Measurements from ENCODE around the gene LYRM9.

LYRM9 gene

GRCh38 chr17:27896701-27897100, 3.5 kb upstream of the LYRM9 start:
- no peaks in the 10 kb centered on the region for H3K36me3 ChIP-seq (ENCODE audit: control insufficient read depth, low read length)
- H3K9me2 ChIP-seq (replicated peaks; ENCODE audit: control insufficient read depth, low read length): no peaks in the 10 kb centered on the region
- no peaks in the 10 kb centered on the region for H3K27me3 ChIP-seq (ENCODE audit: control insufficient read depth, low read length)
- peaks cover 29% of the 10 kb centered on the region for H3K4me1 ChIP-seq (ENCODE audit: control insufficient read depth, low read length)
- H3K4me3 ChIP-seq (ENCODE audit: low read length): no peak overlapping the region
- H3K4me2 ChIP-seq (ENCODE audit: low read length): no peak overlapping the region
- no peak for TF ChIP-seq EZH2phosphoT487 (IDR thresholded peaks at IDR 0.05; ENCODE audit: borderline replicate concordance, low read length)
- no peak for TF ChIP-seq CTCF (IDR thresholded peaks at IDR 0.05; ENCODE audit: low read depth, low read length, poor library complexity, severe bottlenecking)
- no peaks in the 10 kb centered on the region for H3F3A ChIP-seq (ENCODE audit: control insufficient read depth, insufficient read depth)
- H3K27ac ChIP-seq (ENCODE audit: low read depth, low read length): no peak overlapping the region
- no peaks in the 10 kb centered on the region for H3K9me3 ChIP-seq (ENCODE audit: control insufficient read depth, insufficient read depth, low read length)
- H4K20me1 ChIP-seq (ENCODE audit: control insufficient read depth, insufficient read depth, low read depth, low read length): no peaks in the 10 kb centered on the region
- no peaks in the 10 kb centered on the region for H3K79me2 ChIP-seq (ENCODE audit: control insufficient read depth, low read length)

DNA sequence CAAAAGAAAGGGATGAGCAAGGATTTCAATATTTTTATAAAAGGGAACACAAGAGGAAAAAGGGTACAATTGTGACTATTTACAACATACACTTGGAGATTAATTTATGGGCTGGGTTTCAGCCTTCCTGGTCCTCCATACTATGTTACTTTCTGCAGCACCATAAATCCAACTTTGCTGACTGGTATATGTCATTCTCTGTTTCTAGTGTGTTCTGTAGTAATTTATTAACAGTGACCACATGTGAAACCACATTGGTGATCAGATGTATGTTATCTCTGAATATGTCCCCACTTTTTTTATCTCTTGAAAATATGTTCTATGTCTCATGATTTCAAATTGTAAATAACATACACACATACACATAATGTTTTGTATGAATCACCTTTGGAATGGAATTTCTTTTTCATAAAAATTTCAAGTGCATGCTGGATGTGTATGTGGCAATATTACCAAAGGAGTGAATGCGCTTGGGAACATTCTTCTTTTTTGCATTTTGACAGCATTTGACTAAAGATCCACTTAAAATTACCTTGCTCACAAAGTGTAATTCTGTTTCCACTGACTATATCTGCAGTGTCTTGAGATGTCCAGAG, 2.9 kb upstream of the LYRM9 start:
- Histone ChIP-seq H3K27me3 (ENCODE audit: control insufficient read depth, low read length) (no peaks in the 10 kb centered on the region), H3K9me2 (replicated peaks; ENCODE audit: control insufficient read depth, low read length) (no peaks in the 10 kb centered on the region), H3K27ac (ENCODE audit: low read depth, low read length) (no peak overlapping the region), H3F3A (ENCODE audit: control insufficient read depth, insufficient read depth) (no peaks in the 10 kb centered on the region), H3K4me2 (ENCODE audit: low read length) (no peak overlapping the region), H3K79me2 (ENCODE audit: control insufficient read depth, low read length) (no peaks in the 10 kb centered on the region), H3K36me3 (ENCODE audit: control insufficient read depth, low read length) (no peaks in the 10 kb centered on the region), H3K4me3 (ENCODE audit: low read length) (no peak overlapping the region), H4K20me1 (ENCODE audit: control insufficient read depth, insufficient read depth, low read depth, low read length) (no peaks in the 10 kb centered on the region), H3K9me3 (ENCODE audit: control insufficient read depth, insufficient read depth, low read length) (no peaks in the 10 kb centered on the region), H3K4me1 (ENCODE audit: control insufficient read depth, low read length) (peaks cover 29% of the 10 kb centered on the region)
- no peak for TF ChIP-seq EZH2phosphoT487 (IDR thresholded peaks at IDR 0.05; ENCODE audit: borderline replicate concordance, low read length)
- no peak for TF ChIP-seq CTCF (IDR thresholded peaks at IDR 0.05; ENCODE audit: low read depth, low read length, poor library complexity, severe bottlenecking)

DNA sequence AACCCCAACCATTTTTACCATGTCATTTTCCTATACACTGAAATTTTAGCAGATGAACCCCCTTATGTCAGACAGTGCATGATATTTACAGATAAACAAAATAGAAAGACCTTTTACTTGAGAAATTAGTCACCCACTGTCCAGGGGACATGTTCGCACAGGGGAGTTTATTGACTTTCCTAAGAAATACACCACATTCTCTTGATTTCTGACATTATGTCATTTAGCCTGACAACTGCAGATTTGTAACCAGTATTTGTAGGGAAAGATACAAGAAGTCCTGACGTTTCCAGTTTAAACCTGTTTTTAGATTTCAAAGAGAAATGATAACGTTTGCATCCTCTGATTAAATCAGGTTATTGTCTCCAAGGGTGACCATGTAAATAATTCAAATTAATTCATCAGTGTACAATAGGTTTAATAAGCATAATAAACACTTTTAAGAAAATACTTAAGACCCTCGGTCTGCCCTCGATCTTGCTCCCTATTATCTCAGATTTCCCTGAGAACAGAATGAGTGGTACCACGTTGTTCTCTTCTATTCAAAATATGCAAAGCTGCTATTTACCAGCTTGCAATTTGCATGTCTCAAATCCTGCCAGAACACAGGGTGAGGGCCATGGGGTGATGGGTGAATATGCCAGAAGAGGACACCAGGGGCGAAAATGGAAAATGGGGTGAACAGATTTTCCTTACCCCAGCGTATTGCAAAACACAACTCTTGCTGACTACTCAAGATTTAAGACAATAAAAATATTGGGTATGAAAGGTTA, 2.1 kb upstream of the LYRM9 start:
- no peaks in the 10 kb centered on the region for H3K27me3 ChIP-seq (ENCODE audit: control insufficient read depth, low read length)
- no peak overlapping the region for H3K27ac ChIP-seq (ENCODE audit: low read depth, low read length)
- H3K9me3 ChIP-seq (ENCODE audit: control insufficient read depth, insufficient read depth, low read length): no peaks in the 10 kb centered on the region
- no peaks in the 10 kb centered on the region for H3F3A ChIP-seq (ENCODE audit: control insufficient read depth, insufficient read depth)
- no peak overlapping the region for H3K4me3 ChIP-seq (ENCODE audit: low read length)
- H3K9me2 ChIP-seq (replicated peaks; ENCODE audit: control insufficient read depth, low read length): no peaks in the 10 kb centered on the region
- H4K20me1 ChIP-seq (ENCODE audit: control insufficient read depth, insufficient read depth, low read depth, low read length): no peaks in the 10 kb centered on the region
- peaks cover 29% of the 10 kb centered on the region for H3K4me1 ChIP-seq (ENCODE audit: control insufficient read depth, low read length)
- no peaks in the 10 kb centered on the region for H3K79me2 ChIP-seq (ENCODE audit: control insufficient read depth, low read length)
- H3K36me3 ChIP-seq (ENCODE audit: control insufficient read depth, low read length): no peaks in the 10 kb centered on the region
- no peak for TF ChIP-seq EZH2phosphoT487 (IDR thresholded peaks at IDR 0.05; ENCODE audit: borderline replicate concordance, low read length)
- TF ChIP-seq CTCF (IDR thresholded peaks at IDR 0.05; ENCODE audit: low read depth, low read length, poor library complexity, severe bottlenecking): no peak
- H3K4me2 ChIP-seq (ENCODE audit: low read length): no peak overlapping the region
